KBM-7 (cell line): ENCODE measurements around the gene SKOR1.

ENCODE experiments used
- DNase-seq: peaks from one replicate; pipeline ENCODE4 v3.0.0-alpha.2; 2015
- in situ Hi-C: fragments of 300-500 bp; cut with MboI; formaldehyde crosslinking; loops from 2 replicates; pipeline ENCODE4 v1.14.3; 2020; ENCODE audit warnings: low sequenced_read_pairs, low pct_unique_long_range_greater_than_20kb, mixed read lengths

Gene SKOR1

GRCh38 chr15:67824976-67825880 is at the start of gene SKOR1:
Gene SKOR1, plus strand, starts transcription at chr15:67825509. Its CDS starts 94 bp downstream, at chr15:67825603.
- in situ Hi-C loops: no loop called here

GRCh38 chr15:67775998-67776397 is 49.3 kb upstream of the SKOR1 start:
- in situ Hi-C loops: no loop called here
- DNase-seq: no peak

More at GRCh38 chr15:67824976-67825880, at the start of gene SKOR1:
- DNase-seq: peak; percentile 51

- no peak for DNase-seq
- in situ Hi-C loops: no loop called here
Measured at GRCh38 chr15:67776600-67776999, 48.7 kb upstream of the SKOR1 start.

GRCh38 chr15:67777071-67777470 is 48.2 kb upstream of the SKOR1 start:
- in situ Hi-C loops: no loop called here
- DNase-seq: no peak

- in situ Hi-C loops: no loop called here
Measured at GRCh38 chr15:67777773-67778172, 47.5 kb upstream of the SKOR1 start.

GRCh38 chr15:67778968-67779548 is 46.3 kb upstream of the SKOR1 start:
- in situ Hi-C loops: no loop called here

More at GRCh38 chr15:67777773-67778172, 47.5 kb upstream of the SKOR1 start:
- no peak for DNase-seq

GRCh38 chr15:67779549-67780111 is 45.7 kb upstream of the SKOR1 start:
- in situ Hi-C loops: no loop called here
- DNase-seq: peak; percentile 94

More at GRCh38 chr15:67778968-67779548, 46.3 kb upstream of the SKOR1 start:
- DNase-seq: no peak

GRCh38 chr15:67781061-67781460 is 44.2 kb upstream of the SKOR1 start:
- in situ Hi-C loops: no loop called here

GRCh38 chr15:67781907-67782690 is 43.2 kb upstream of the SKOR1 start:
- in situ Hi-C loops: no loop called here
- DNase-seq: no peak

More at GRCh38 chr15:67781061-67781460, 44.2 kb upstream of the SKOR1 start:
- no peak for DNase-seq

GRCh38 chr15:67782691-67782991 is 42.7 kb upstream of the SKOR1 start:
- in situ Hi-C loops: no loop called here
- DNase-seq: no peak

GRCh38 chr15:67783303-67783702 is 42.0 kb upstream of the SKOR1 start:
- peak; percentile 99 for DNase-seq
- in situ Hi-C loops: no loop called here

- DNase-seq: peak; percentile 98
- in situ Hi-C loops: no loop called here
Measured at GRCh38 chr15:67784090-67784781, 41.1 kb upstream of the SKOR1 start.

GRCh38 chr15:67784856-67785430 is 40.4 kb upstream of the SKOR1 start:
- no peak for DNase-seq
- in situ Hi-C loops: no loop called here

- no peak for DNase-seq
- in situ Hi-C loops: no loop called here
Measured at GRCh38 chr15:67785431-67785830, 39.9 kb upstream of the SKOR1 start.

- DNase-seq: no peak
- in situ Hi-C loops: no loop called here
Measured at GRCh38 chr15:67786646-67787045, 38.7 kb upstream of the SKOR1 start.

- no peak for DNase-seq
- in situ Hi-C loops: no loop called here
Measured at GRCh38 chr15:67788986-67789385, 36.3 kb upstream of the SKOR1 start.

- in situ Hi-C loops: no loop called here
- DNase-seq: no peak
Measured at GRCh38 chr15:67790610-67791319, 34.5 kb upstream of the SKOR1 start.
